Measurements from ENCODE around the gene NOTCH3.

DNA sequence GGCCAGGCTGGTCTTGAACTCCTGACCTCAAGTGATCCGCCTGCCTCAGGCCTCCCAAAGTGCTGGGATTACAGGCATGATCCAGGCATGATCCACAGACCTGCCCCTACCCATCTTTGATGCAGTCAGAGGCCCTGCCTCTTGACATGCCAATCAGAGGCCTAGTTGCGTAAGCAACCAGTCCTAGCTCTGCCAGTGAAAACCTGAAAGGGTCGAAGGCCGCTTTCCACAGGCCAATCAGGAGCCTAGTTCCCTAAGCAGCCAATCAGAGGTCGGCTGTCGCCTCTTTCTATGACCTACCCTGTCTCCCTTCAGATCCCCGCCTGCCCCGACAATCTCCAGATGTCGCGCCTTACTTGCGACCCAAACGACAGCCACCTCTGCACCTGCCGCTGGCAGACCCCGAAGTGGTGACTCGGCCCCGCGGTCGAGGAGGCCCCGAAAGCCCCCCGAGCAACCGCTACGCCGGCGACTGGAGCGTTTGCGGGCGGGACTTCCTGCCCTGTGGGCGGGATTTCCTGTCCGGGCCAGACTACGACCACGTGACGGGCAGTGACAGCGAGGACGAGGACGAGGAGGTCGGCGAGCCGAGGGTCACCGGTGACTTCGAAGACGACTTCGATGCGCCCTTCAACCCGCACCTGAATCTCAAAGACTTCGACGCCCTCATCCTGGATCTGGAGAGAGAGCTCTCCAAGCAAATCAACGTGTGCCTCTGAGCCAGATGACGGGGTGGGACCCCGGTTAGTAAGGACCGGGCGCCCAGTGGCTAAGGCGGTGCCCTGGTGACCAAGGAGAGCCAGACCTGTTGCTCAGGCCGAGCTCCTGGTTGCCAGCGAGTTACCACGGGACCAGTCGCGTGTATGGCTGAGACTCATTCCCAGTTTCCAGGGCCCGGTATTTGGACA is 87.3 kb downstream of the NOTCH3 start:
- TF ChIP-seq, protein P1, sequence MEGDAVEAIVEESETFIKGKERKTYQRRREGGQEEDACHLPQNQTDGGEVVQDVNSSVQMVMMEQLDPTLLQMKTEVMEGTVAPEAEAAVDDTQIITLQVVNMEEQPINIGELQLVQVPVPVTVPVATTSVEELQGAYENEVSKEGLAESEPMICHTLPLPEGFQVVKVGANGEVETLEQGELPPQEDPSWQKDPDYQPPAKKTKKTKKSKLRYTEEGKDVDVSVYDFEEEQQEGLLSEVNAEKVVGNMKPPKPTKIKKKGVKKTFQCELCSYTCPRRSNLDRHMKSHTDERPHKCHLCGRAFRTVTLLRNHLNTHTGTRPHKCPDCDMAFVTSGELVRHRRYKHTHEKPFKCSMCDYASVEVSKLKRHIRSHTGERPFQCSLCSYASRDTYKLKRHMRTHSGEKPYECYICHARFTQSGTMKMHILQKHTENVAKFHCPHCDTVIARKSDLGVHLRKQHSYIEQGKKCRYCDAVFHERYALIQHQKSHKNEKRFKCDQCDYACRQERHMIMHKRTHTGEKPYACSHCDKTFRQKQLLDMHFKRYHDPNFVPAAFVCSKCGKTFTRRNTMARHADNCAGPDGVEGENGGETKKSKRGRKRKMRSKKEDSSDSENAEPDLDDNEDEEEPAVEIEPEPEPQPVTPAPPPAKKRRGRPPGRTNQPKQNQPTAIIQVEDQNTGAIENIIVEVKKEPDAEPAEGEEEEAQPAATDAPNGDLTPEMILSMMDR (conservative IDR thresholded peaks at IDR 0.05; ENCODE audit: low read depth, low read length), result no peak
- TF ChIP-seq EZH2 (IDR thresholded peaks at IDR 0.05; ENCODE audit: low read length, unreplicated experiment) (no peak), EZH2phosphoT487 (IDR thresholded peaks at IDR 0.05; ENCODE audit: borderline replicate concordance, low read length) (no peak)

Measured in PC-3 (cell line).